Measurements from ENCODE around the gene SLC2A13.

- TF ChIP-seq CTCF (IDR thresholded peaks at IDR 0.05; ENCODE audit: extremely low read depth in 1 of 2, insufficient read depth in 1 of 2, low read depth in 1 of 2, low read length in 2 of 2) = no peak
- no peak for TF ChIP-seq POLR2A (IDR thresholded peaks at IDR 0.05; ENCODE audit: low read depth, low read length)
- no peak for TF ChIP-seq POLR2AphosphoS5 (IDR thresholded peaks at IDR 0.05; ENCODE audit: insufficient read depth, low read depth, low read length)
These were observed 300.2 kb downstream of the SLC2A13 start for GRCh38 chr12:39805651-39806050.
